Neutrophil (primary cell): ENCODE measurements around the gene PVRIG.
A peak's percentile ranks its signal among the peaks of the same experiment; 100 is the strongest.
"Not testable (repeated sequence)": the region's sequence is repeated elsewhere in the genome, so short reads cannot be mapped to it uniquely, and the experiment has no call there.

ENCODE experiments used
- H3K27ac ChIP-seq: fragments of 200-600 bp; sonication (generic); 2 replicates; pipeline ENCODE4 v1.5.1; 2016; ENCODE audit warnings: mild to moderate bottlenecking, moderate library complexity
- H3K27me3 ChIP-seq: fragments of 200-600 bp; sonication (generic); 2 replicates; pipeline ENCODE4 v1.6.0; 2016; ENCODE audit warnings: mild to moderate bottlenecking
- H3K36me3 ChIP-seq: fragments of 200-600 bp; sonication (generic); 2 replicates; pipeline ENCODE4 v1.5.1; 2017
- H3K4me1 ChIP-seq, 2 experiments: fragments of 200-600 bp in 1 of 2; sonication (generic) in 1 of 2; 1 replicate in 1 of 2; 2 replicates in 1 of 2; pipeline versions ENCODE4 v1.5.1 to v1.6.1; 2013 to 2016; ENCODE audit warnings: low read depth in 1 of 2, low read length in 1 of 2, mild to moderate bottlenecking in 1 of 2, moderate library complexity in 1 of 2; ENCODE audit not compliant: control insufficient read depth in 1 of 2, insufficient read depth in 1 of 2
- H3K4me3 ChIP-seq, 2 experiments: fragments of 200-600 bp in 1 of 2; sonication (generic) in 1 of 2; 1 replicate in 1 of 2; 2 replicates in 1 of 2; pipeline ENCODE4 v1.5.1; 2013 to 2016; ENCODE audit warnings: low read depth in 1 of 2, low read length in 1 of 2, mild to moderate bottlenecking in 1 of 2, moderate library complexity in 1 of 2
- H3K9me3 ChIP-seq: fragments of 200-600 bp; sonication (generic); 2 replicates; pipeline ENCODE4 v1.5.1; 2016
- TF ChIP-seq, protein P1 (sequence below): fragments of 200-600 bp; sonication (generic); IDR thresholded peaks from 2 replicates; pipeline ENCODE4 v1.5.1; 2016; ENCODE audit warnings: antibody characterized with exemption

The PVRIG gene

DNA sequence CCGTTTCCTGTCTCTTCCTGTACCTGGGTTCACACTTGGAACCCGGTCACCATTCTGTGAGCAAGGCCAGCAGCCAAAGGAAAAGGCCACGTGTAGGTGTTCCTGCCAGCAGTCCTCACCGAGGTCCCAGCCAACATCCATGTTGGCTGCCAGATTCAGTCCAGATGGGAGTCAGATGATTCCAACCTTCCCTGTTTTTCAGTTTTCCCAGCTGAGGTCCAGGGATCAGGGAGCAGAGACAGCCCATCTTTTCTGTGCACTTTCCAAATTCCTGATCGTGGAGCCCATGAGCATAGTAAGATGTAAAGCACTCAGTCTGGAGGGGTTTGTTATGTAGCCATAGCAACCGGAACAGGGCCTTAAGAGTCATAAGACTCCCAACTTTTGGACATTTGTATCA is 3.9 kb upstream of the PVRIG start:
- Histone ChIP-seq H3K9me3 (no peaks in the 10 kb centered on the region), H3K27me3 (no peaks in the 10 kb centered on the region), H3K36me3 (peaks cover 18% of the 10 kb centered on the region), H3K4me1 (no peaks in the 10 kb centered on the region), H3K4me3 (no peak overlapping the region), H3K27ac (no peak overlapping the region)
- TF ChIP-seq, protein P1, sequence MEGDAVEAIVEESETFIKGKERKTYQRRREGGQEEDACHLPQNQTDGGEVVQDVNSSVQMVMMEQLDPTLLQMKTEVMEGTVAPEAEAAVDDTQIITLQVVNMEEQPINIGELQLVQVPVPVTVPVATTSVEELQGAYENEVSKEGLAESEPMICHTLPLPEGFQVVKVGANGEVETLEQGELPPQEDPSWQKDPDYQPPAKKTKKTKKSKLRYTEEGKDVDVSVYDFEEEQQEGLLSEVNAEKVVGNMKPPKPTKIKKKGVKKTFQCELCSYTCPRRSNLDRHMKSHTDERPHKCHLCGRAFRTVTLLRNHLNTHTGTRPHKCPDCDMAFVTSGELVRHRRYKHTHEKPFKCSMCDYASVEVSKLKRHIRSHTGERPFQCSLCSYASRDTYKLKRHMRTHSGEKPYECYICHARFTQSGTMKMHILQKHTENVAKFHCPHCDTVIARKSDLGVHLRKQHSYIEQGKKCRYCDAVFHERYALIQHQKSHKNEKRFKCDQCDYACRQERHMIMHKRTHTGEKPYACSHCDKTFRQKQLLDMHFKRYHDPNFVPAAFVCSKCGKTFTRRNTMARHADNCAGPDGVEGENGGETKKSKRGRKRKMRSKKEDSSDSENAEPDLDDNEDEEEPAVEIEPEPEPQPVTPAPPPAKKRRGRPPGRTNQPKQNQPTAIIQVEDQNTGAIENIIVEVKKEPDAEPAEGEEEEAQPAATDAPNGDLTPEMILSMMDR: no peak

DNA sequence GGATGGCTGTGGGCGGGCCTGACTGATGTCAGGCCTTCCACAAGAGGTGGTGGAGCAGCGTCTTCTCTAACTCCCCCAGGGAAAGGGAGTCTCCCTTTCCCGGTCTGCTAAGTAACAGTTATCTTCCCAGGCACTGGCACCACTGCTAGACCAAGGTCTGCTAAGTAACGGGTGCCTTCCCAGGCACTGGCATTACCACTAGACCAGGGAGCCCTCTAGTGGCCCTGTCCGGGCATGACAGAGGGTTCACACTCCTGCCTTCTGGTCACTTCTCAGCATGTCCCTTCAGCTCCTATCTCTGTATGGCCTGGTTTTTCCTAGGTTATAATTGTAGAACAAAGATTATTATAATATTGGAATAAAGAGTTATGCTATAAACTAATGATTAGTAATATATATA is 1.8 kb upstream of the PVRIG start:
- TF ChIP-seq, protein P1: peak; percentile 68
- H3K27ac ChIP-seq, H3K4me1 ChIP-seq: not testable (repeated sequence)

DNA sequence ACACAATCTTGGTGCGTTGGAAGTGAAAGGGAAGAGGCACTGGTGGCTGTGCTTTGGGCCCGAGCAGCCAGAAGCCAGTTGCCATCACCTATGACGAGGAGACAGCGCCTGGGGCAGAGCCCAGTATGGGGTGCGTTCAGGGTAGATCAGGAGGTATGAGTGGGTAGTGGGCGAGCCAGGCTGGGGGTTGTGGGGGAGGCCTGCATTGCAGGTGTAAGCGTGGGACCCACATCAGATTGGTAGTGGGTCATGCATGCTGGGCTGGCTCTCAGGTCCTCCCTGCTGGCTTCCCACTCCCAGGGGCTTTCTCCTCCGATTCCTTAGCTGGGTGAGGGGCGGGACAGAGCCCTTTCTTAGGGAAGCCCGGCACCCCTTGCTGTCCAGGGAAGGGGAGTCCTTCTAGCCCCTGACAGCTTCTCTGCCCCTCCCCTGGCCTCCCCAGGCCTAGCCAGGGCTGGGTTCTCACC is 445 bp upstream of the PVRIG start:
- H3K4me3 ChIP-seq: no peak overlapping the region
- no peaks in the 10 kb centered on the region for H3K9me3 ChIP-seq
- no peaks in the 10 kb centered on the region for H3K4me1 ChIP-seq
- no peak overlapping the region for H3K27ac ChIP-seq
- no peaks in the 10 kb centered on the region for H3K27me3 ChIP-seq
- peaks cover 47% of the 10 kb centered on the region for H3K36me3 ChIP-seq
- TF ChIP-seq, protein P1: no peak

More for the DNA sequence above, 1.8 kb upstream of the PVRIG start:
- H3K9me3 ChIP-seq, H3K27me3 ChIP-seq, H3K4me3 ChIP-seq: not testable (repeated sequence)
- H3K36me3 ChIP-seq: peaks cover 38% of the 10 kb centered on the region

DNA sequence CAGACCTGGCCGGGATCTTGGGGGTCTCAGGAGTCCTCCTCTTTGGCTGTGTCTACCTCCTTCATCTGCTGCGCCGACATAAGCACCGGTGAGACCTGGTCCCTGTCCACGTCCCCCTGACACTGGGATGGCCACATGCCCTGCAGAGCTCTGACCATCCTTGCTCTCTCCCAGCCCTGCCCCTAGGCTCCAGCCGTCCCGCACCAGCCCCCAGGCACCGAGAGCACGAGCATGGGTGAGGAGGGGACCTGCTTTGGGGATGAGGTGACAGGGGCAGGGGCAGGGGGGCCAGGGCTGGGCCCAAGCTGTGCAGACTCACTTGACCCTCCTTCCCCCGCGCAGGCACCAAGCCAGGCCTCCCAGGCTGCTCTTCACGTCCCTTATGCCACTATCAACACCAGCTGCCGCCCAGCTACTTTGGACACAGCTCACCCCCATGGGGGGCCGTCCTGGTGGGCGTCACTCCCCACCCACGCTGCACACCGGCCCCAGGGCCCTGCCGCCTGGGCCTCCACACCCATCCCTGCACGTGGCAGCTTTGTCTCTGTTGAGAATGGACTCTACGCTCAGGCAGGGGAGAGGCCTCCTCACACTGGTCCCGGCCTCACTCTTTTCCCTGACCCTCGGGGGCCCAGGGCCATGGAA is 959 bp downstream of the PVRIG start:
- Histone ChIP-seq H3K9me3 (no peaks in the 10 kb centered on the region), H3K27ac (no peak overlapping the region), H3K4me1 (no peaks in the 10 kb centered on the region), H3K4me3 (no peak overlapping the region), H3K36me3 (peaks cover 56% of the 10 kb centered on the region), H3K27me3 (no peaks in the 10 kb centered on the region)
- TF ChIP-seq, protein P1: no peak

DNA sequence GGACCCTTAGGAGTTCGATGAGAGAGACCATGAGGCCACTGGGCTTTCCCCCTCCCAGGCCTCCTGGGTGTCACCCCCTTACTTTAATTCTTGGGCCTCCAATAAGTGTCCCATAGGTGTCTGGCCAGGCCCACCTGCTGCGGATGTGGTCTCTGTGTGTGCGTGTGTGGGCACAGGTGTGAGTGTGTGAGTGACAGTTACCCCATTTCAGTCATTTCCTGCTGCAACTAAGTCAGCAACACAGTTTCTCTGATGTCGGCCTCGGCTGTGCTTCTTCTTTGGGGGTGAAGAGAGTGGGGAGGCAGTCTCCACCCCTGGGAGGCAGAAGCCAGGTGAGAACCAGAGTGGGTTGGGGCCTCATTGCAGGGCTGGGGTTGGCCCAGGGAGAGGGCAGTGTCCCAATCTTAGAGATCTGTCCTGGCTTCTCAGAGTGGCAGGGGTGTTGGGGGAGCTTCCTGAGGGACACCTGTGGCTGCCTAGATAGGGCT is 1.5 kb downstream of the PVRIG start:
- H3K27me3 ChIP-seq: no peaks in the 10 kb centered on the region
- TF ChIP-seq, protein P1: no peak
- H3K4me1 ChIP-seq: no peaks in the 10 kb centered on the region
- H3K36me3 ChIP-seq: peaks cover 56% of the 10 kb centered on the region
- H3K4me3 ChIP-seq: no peak overlapping the region
- no peak overlapping the region for H3K27ac ChIP-seq
- H3K9me3 ChIP-seq: no peaks in the 10 kb centered on the region
